GM13976 (cell line): ENCODE data around the gene ZNF48.

Experiments
- DNase-seq: peaks from one replicate; pipeline ENCODE4 v3.0.0; 2012; ENCODE audit warnings: low spot score
- CTCF ChIP-seq: IDR thresholded peaks from 2 replicates; pipeline ENCODE4 v1.5.1; 2012; ENCODE audit warnings: borderline replicate concordance, mild to moderate bottlenecking; ENCODE audit not compliant: insufficient read depth; ENCODE audit errors: extremely low read depth, missing control alignments, control extremely low read depth
- in situ Hi-C: fragments of 300-500 bp; cut with MboI; formaldehyde crosslinking; loops from one replicate; pipeline ENCODE4 v1.12.0; 2022; ENCODE audit warnings: low sequenced_read_pairs, mixed read lengths, inconsistent platforms; ENCODE audit not compliant: unreplicated experiment

The ZNF48 gene

GRCh38 chr16:30407102-30407803, 12.0 kb downstream of the ZNF48 start, which contains the start of gene ZNF771:
Gene ZNF771, plus strand, starts transcription at chr16:30407606. Its CDS starts 448 bp downstream, at chr16:30408054.
- in situ Hi-C loops = loop anchor here (25.0 kb wide), 2 partner anchors 220 to 295 kb away; partner anchors contain the start of genes BOLA2B, CORO1A, GDPD3 and MAPK3
- DNase-seq = peak; percentile 95
- TF ChIP-seq CTCF = no peak

GRCh38 chr16:30407804-30408534, 12.7 kb downstream of the ZNF48 start:
- TF ChIP-seq CTCF = no peak
- in situ Hi-C loops = loop anchor here (25.0 kb wide), 2 partner anchors 221 to 296 kb away; partner anchors contain the start of genes BOLA2B, CORO1A, GDPD3 and MAPK3
- no peak for DNase-seq

- peak; percentile 93 for TF ChIP-seq CTCF
- in situ Hi-C loops = loop anchor here (25.0 kb wide), 2 partner anchors 222 to 297 kb away; partner anchors contain the start of genes BOLA2B, CORO1A, GDPD3 and MAPK3
- DNase-seq = peak; percentile 87
These were observed 14.2 kb downstream of the ZNF48 start for GRCh38 chr16:30409125-30410060.

- no peak for TF ChIP-seq CTCF
- in situ Hi-C loops = loop anchor here (25.0 kb wide), 2 partner anchors 226 to 301 kb away; partner anchors contain the start of genes BOLA2B, CORO1A, GDPD3 and MAPK3
- DNase-seq = no peak
These were observed 18.0 kb downstream of the ZNF48 start for GRCh38 chr16:30413112-30413806.

GRCh38 chr16:30414159-30414558, 18.9 kb downstream of the ZNF48 start:
- DNase-seq = no peak
- in situ Hi-C loops = loop anchor here (25.0 kb wide), 2 partner anchors 227 to 302 kb away; partner anchors contain the start of genes BOLA2B, CORO1A, GDPD3 and MAPK3
- TF ChIP-seq CTCF = no peak
